ENCODE results near the gene DAGLA. TPM values are rescaled to one million over a fixed set of nuclear protein-coding genes. Genes with fewer than 3 reads are reported as not detected.

DAGLA gene
- total and polyA plus RNA-seq, 2 of the 13 experiments (the other 11 are each of a cell fraction or from before 2014, with no cell fraction given): 2.6 to 3.9 TPM

GRCh38 chr11:61771985-61772455 is 91.8 kb downstream of the DAGLA start (continued):
- TF ChIP-seq, protein P1, sequence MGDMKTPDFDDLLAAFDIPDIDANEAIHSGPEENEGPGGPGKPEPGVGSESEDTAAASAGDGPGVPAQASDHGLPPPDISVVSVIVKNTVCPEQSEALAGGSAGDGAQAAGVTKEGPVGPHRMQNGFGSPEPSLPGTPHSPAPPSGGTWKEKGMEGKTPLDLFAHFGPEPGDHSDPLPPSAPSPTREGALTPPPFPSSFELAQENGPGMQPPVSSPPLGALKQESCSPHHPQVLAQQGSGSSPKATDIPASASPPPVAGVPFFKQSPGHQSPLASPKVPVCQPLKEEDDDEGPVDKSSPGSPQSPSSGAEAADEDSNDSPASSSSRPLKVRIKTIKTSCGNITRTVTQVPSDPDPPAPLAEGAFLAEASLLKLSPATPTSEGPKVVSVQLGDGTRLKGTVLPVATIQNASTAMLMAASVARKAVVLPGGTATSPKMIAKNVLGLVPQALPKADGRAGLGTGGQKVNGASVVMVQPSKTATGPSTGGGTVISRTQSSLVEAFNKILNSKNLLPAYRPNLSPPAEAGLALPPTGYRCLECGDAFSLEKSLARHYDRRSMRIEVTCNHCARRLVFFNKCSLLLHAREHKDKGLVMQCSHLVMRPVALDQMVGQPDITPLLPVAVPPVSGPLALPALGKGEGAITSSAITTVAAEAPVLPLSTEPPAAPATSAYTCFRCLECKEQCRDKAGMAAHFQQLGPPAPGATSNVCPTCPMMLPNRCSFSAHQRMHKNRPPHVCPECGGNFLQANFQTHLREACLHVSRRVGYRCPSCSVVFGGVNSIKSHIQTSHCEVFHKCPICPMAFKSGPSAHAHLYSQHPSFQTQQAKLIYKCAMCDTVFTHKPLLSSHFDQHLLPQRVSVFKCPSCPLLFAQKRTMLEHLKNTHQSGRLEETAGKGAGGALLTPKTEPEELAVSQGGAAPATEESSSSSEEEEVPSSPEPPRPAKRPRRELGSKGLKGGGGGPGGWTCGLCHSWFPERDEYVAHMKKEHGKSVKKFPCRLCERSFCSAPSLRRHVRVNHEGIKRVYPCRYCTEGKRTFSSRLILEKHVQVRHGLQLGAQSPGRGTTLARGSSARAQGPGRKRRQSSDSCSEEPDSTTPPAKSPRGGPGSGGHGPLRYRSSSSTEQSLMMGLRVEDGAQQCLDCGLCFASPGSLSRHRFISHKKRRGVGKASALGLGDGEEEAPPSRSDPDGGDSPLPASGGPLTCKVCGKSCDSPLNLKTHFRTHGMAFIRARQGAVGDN (CRISPR knock-in tag; IDR thresholded peaks at IDR 0.05): peak; percentile 53
- no peak for TF ChIP-seq ZFY (CRISPR knock-in tag; IDR thresholded peaks at IDR 0.05)
- TF ChIP-seq BCL6 (CRISPR knock-in tag; IDR thresholded peaks at IDR 0.05): 0 out of 2 replicates have a peak, but pooled peaks have one; percentile 25
- TF ChIP-seq MIER2 (CRISPR knock-in tag; IDR thresholded peaks at IDR 0.05): no peak
- no peak for TF ChIP-seq U2AF2 (IDR thresholded peaks at IDR 0.05; ENCODE audit: low read depth, low read length)
- TF ChIP-seq, protein P2, sequence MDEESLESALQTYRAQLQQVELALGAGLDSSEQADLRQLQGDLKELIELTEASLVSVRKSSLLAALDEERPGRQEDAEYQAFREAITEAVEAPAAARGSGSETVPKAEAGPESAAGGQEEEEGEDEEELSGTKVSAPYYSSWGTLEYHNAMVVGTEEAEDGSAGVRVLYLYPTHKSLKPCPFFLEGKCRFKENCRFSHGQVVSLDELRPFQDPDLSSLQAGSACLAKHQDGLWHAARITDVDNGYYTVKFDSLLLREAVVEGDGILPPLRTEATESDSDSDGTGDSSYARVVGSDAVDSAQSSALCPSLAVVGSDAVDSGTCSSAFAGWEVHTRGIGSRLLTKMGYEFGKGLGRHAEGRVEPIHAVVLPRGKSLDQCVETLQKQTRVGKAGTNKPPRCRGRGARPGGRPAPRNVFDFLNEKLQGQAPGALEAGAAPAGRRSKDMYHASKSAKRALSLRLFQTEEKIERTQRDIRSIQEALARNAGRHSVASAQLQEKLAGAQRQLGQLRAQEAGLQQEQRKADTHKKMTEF (CRISPR knock-in tag; IDR thresholded peaks at IDR 0.05): no peak
- TF ChIP-seq ZNF879 (CRISPR knock-in tag; IDR thresholded peaks at IDR 0.05): no peak
- no peak for TF ChIP-seq ZNF256 (CRISPR knock-in tag; conservative IDR thresholded peaks at IDR 0.05)
- TF ChIP-seq MTF2 (CRISPR knock-in tag; IDR thresholded peaks at IDR 0.05; ENCODE audit: borderline replicate concordance): no peak
- no peak for TF ChIP-seq TIGD3 (CRISPR knock-in tag; IDR thresholded peaks at IDR 0.05; ENCODE audit: borderline replicate concordance)
- TF ChIP-seq ARHGAP35 (CRISPR knock-in tag; IDR thresholded peaks at IDR 0.05; ENCODE audit: borderline replicate concordance): no peak
- no peak for TF ChIP-seq ZNF710 (CRISPR knock-in tag; IDR thresholded peaks at IDR 0.05; ENCODE audit: borderline replicate concordance)
- TF ChIP-seq, protein P3, sequence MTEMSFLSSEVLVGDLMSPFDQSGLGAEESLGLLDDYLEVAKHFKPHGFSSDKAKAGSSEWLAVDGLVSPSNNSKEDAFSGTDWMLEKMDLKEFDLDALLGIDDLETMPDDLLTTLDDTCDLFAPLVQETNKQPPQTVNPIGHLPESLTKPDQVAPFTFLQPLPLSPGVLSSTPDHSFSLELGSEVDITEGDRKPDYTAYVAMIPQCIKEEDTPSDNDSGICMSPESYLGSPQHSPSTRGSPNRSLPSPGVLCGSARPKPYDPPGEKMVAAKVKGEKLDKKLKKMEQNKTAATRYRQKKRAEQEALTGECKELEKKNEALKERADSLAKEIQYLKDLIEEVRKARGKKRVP (CRISPR knock-in tag; IDR thresholded peaks at IDR 0.05): no peak
- no peak for TF ChIP-seq HDAC1 (CRISPR knock-in tag; IDR thresholded peaks at IDR 0.05)
- TF ChIP-seq ZSCAN21 (CRISPR knock-in tag; IDR thresholded peaks at IDR 0.05; ENCODE audit: borderline replicate concordance): no peak
- TF ChIP-seq, protein P4, sequence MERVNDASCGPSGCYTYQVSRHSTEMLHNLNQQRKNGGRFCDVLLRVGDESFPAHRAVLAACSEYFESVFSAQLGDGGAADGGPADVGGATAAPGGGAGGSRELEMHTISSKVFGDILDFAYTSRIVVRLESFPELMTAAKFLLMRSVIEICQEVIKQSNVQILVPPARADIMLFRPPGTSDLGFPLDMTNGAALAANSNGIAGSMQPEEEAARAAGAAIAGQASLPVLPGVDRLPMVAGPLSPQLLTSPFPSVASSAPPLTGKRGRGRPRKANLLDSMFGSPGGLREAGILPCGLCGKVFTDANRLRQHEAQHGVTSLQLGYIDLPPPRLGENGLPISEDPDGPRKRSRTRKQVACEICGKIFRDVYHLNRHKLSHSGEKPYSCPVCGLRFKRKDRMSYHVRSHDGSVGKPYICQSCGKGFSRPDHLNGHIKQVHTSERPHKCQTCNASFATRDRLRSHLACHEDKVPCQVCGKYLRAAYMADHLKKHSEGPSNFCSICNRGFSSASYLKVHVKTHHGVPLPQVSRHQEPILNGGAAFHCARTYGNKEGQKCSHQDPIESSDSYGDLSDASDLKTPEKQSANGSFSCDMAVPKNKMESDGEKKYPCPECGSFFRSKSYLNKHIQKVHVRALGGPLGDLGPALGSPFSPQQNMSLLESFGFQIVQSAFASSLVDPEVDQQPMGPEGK (CRISPR knock-in tag; IDR thresholded peaks at IDR 0.05): peak; percentile 56
- TF ChIP-seq RFXAP (CRISPR knock-in tag; IDR thresholded peaks at IDR 0.05; ENCODE audit: borderline replicate concordance): no peak
- peak; percentile 38; the same call in 1 of the 2 replicates for TF ChIP-seq GABPB1 (CRISPR knock-in tag; IDR thresholded peaks at IDR 0.05)
